Neural cell (in vitro differentiated cells): ENCODE measurements around the gene FGF11. TPM values are rescaled to one million over a fixed set of nuclear protein-coding genes. Genes with fewer than 3 reads are reported as not detected.
A peak's percentile ranks its signal among the peaks of the same experiment; 100 is the strongest.

ENCODE experiments used
- H2AFZ ChIP-seq: fragments of 200-600, 300-800 bp; sonication (generic), shearing (Covaris generic); 2 replicates; pipeline ENCODE4 v1.6.0; 2014; ENCODE audit warnings: low read depth, mild to moderate bottlenecking, antibody characterized with exemption, low read length, moderate library complexity
- H3F3A ChIP-seq: fragments of 200-600 bp; shearing (Covaris generic); 2 replicates; pipeline ENCODE4 v1.6.1; 2016; ENCODE audit warnings: mild to moderate bottlenecking, moderate library complexity, mixed read lengths, antibody characterized with exemption, low read length; ENCODE audit not compliant: insufficient read depth, poor library complexity, severe bottlenecking
- H3K27ac ChIP-seq: fragments of 200-600, 300-800 bp; sonication (generic), shearing (Covaris generic); 2 replicates; pipeline ENCODE4 v1.5.1; 2014; ENCODE audit warnings: mild to moderate bottlenecking, low read length, moderate library complexity
- H3K27me3 ChIP-seq: fragments of 300-800, 200-600 bp; sonication (generic), shearing (Covaris generic); 2 replicates; pipeline ENCODE4 v1.6.0; 2014; ENCODE audit warnings: mild to moderate bottlenecking, low read depth, low read length, moderate library complexity; ENCODE audit not compliant: insufficient read depth
- H3K36me3 ChIP-seq: fragments of 300-800, 200-600 bp; sonication (generic), shearing (Covaris generic); 2 replicates; pipeline ENCODE4 v1.5.1; 2014; ENCODE audit warnings: mild to moderate bottlenecking, antibody characterized with exemption, low read length, moderate library complexity; ENCODE audit not compliant: insufficient read depth
- H3K4me2 ChIP-seq: fragments of 300-800, 200-600 bp; sonication (generic), shearing (Covaris generic); 2 replicates; pipeline ENCODE4 v1.6.0; 2014; ENCODE audit warnings: mild to moderate bottlenecking, low read length
- H3K4me3 ChIP-seq: fragments of 300-800, 200-600 bp; sonication (generic), shearing (Covaris generic); 2 replicates; pipeline ENCODE4 v1.5.1; 2014; ENCODE audit warnings: mild to moderate bottlenecking, low read length, moderate library complexity
- H3K79me2 ChIP-seq: fragments of 200-600 bp; shearing (Covaris generic); replicated peaks from 2 replicates; pipeline ENCODE4 v1.6.0; 2014; ENCODE audit warnings: mild to moderate bottlenecking, low read length, moderate library complexity; ENCODE audit not compliant: insufficient read depth
- H3K9ac ChIP-seq: fragments of 300-800, 200-600 bp; sonication (generic), shearing (Covaris generic); 2 replicates; pipeline ENCODE4 v1.6.1; 2016; ENCODE audit warnings: mild to moderate bottlenecking, low read length, mixed read lengths
- H3K9me2 ChIP-seq: fragments of 200-600 bp; shearing (Covaris generic); 2 replicates; pipeline ENCODE4 v1.6.1; 2016; ENCODE audit warnings: mild to moderate bottlenecking, low read length, mixed read lengths; ENCODE audit not compliant: insufficient read depth
- H3K9me3 ChIP-seq: fragments of 200-600, 300-800 bp; sonication (generic), shearing (Covaris generic); 2 replicates; pipeline ENCODE4 v1.6.1; 2016; ENCODE audit warnings: mild to moderate bottlenecking, mixed run types, low read length, moderate library complexity, mixed read lengths
- H4K20me1 ChIP-seq: fragments of 200-600 bp; shearing (Covaris generic); 2 replicates; pipeline ENCODE4 v1.6.1; 2016; ENCODE audit warnings: mild to moderate bottlenecking, mixed run types; ENCODE audit not compliant: insufficient read depth
- EP300 ChIP-seq: fragments of 450-650 bp; conservative IDR thresholded peaks from 2 replicates; pipeline ENCODE4 v1.6.1; 2014; ENCODE audit warnings: antibody characterized with exemption, mild to moderate bottlenecking, moderate library complexity; ENCODE audit not compliant: poor library complexity, severe bottlenecking
- MXI1 ChIP-seq: fragments of 450-650 bp; conservative IDR thresholded peaks from 2 replicates; pipeline ENCODE4 v1.6.1; 2014; ENCODE audit warnings: antibody characterized with exemption, mild to moderate bottlenecking; ENCODE audit not compliant: poor library complexity, severe bottlenecking
- POLR2AphosphoS5 ChIP-seq: IDR thresholded peaks from 2 replicates; pipeline ENCODE4 v1.6.1; 2012
- RAD21 ChIP-seq: fragments of 450-650 bp; conservative IDR thresholded peaks from 2 replicates; pipeline ENCODE4 v1.6.1; 2014; ENCODE audit warnings: antibody characterized with exemption, mild to moderate bottlenecking, moderate library complexity
- TAF1 ChIP-seq: IDR thresholded peaks from 2 replicates; pipeline ENCODE4 v1.6.1; 2012; ENCODE audit warnings: low read depth
- polyA plus RNA-seq: library from polyadenylated mRNA; depleted of rRNA; stranded (reverse); fragments of >200 nt; gene quantifications from 2 replicates; pipeline ENCODE4 v1.2.3, GENCODE V29; 2014
- TF ChIP-seq, protein P1 (sequence below): IDR thresholded peaks from 2 replicates; pipeline ENCODE4 v1.6.1; 2012; ENCODE audit warnings: borderline replicate concordance
- TF ChIP-seq, protein P2 (sequence below): fragments of 450-650 bp; IDR thresholded peaks from 2 replicates; pipeline ENCODE4 v1.5.1; 2014; ENCODE audit warnings: antibody characterized with exemption, mild to moderate bottlenecking, moderate library complexity; ENCODE audit not compliant: poor library complexity, severe bottlenecking

FGF11 gene
- polyA plus RNA-seq, 1 donor from 2014 or later = 16.4 TPM

DNA sequence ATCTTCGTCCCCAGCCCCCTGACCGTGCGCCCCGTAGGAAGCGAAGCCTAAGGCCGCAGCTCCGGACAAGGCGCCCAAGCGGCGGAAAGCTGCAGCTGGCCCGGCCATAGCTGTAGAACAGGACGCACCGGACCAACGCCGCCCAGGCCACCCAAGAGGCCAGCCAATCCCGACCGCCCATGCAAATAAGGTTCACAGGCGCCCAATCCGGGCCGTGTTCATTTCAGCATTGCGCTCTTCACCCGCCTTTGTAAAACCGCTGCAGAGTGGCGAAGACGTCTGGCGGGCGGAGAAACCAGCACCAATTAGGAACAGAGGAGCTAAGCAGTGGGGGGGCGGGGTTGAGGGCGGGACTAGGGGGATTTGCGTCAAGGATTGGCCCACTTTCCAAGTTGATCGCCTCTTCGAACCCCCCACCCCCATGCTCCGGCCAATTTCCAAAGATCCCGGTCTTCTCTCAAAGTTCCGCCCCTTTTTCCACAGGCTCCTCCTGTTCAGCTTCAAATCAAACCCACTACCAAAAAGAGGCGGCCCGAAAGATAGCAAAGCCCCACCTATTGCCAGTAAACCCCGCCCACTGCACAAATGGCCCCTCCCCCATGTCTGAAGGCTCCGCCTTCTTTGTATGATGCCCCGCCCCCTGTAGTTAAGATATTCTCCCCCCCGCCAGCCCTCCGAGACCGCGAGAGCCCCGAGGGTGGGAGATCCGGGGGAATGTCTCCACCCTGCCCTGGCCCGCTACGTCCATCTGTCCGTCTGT, 35.2 kb upstream of the FGF11 start, which contains the start of gene TMEM256:
TSS of gene TMEM256 (minus strand) at position 121 of the 760 bp plus-strand sequence. CDS start at position 108, 13 bp downstream.
- peak within 1 kb of the TSS; percentile 86 for H3K4me2 ChIP-seq
- H4K20me1 ChIP-seq = peaks cover 2% of the 10 kb centered on the region
- H3K9ac ChIP-seq = peak within 1 kb of the TSS; percentile 98
- peaks cover 32% of the 10 kb centered on the region for H3K79me2 ChIP-seq
- no peaks in the 10 kb centered on the region for H3K27me3 ChIP-seq
- TF ChIP-seq, protein P1, sequence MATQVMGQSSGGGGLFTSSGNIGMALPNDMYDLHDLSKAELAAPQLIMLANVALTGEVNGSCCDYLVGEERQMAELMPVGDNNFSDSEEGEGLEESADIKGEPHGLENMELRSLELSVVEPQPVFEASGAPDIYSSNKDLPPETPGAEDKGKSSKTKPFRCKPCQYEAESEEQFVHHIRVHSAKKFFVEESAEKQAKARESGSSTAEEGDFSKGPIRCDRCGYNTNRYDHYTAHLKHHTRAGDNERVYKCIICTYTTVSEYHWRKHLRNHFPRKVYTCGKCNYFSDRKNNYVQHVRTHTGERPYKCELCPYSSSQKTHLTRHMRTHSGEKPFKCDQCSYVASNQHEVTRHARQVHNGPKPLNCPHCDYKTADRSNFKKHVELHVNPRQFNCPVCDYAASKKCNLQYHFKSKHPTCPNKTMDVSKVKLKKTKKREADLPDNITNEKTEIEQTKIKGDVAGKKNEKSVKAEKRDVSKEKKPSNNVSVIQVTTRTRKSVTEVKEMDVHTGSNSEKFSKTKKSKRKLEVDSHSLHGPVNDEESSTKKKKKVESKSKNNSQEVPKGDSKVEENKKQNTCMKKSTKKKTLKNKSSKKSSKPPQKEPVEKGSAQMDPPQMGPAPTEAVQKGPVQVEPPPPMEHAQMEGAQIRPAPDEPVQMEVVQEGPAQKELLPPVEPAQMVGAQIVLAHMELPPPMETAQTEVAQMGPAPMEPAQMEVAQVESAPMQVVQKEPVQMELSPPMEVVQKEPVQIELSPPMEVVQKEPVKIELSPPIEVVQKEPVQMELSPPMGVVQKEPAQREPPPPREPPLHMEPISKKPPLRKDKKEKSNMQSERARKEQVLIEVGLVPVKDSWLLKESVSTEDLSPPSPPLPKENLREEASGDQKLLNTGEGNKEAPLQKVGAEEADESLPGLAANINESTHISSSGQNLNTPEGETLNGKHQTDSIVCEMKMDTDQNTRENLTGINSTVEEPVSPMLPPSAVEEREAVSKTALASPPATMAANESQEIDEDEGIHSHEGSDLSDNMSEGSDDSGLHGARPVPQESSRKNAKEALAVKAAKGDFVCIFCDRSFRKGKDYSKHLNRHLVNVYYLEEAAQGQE = peak; percentile 40
- TF ChIP-seq MXI1 = peak; percentile 49
- TF ChIP-seq RAD21 = no peak
- TF ChIP-seq EP300 = no peak
- TF ChIP-seq, protein P2, sequence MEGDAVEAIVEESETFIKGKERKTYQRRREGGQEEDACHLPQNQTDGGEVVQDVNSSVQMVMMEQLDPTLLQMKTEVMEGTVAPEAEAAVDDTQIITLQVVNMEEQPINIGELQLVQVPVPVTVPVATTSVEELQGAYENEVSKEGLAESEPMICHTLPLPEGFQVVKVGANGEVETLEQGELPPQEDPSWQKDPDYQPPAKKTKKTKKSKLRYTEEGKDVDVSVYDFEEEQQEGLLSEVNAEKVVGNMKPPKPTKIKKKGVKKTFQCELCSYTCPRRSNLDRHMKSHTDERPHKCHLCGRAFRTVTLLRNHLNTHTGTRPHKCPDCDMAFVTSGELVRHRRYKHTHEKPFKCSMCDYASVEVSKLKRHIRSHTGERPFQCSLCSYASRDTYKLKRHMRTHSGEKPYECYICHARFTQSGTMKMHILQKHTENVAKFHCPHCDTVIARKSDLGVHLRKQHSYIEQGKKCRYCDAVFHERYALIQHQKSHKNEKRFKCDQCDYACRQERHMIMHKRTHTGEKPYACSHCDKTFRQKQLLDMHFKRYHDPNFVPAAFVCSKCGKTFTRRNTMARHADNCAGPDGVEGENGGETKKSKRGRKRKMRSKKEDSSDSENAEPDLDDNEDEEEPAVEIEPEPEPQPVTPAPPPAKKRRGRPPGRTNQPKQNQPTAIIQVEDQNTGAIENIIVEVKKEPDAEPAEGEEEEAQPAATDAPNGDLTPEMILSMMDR = peak; percentile 37
- peak; percentile 91 for TF ChIP-seq POLR2AphosphoS5
- peak; percentile 51 for TF ChIP-seq TAF1
- H3K9me3 ChIP-seq = no peaks in the 10 kb centered on the region
- no peaks in the 10 kb centered on the region for H3K9me2 ChIP-seq
- H3K36me3 ChIP-seq = no peaks in the 10 kb centered on the region
- H3K27ac ChIP-seq = peak within 1 kb of the TSS; percentile 98
- H3F3A ChIP-seq = peaks cover 5% of the 10 kb centered on the region
- H3K4me3 ChIP-seq = peak within 1 kb of the TSS; percentile 88
- peak within 1 kb of the TSS; percentile 76 for H2AFZ ChIP-seq

DNA sequence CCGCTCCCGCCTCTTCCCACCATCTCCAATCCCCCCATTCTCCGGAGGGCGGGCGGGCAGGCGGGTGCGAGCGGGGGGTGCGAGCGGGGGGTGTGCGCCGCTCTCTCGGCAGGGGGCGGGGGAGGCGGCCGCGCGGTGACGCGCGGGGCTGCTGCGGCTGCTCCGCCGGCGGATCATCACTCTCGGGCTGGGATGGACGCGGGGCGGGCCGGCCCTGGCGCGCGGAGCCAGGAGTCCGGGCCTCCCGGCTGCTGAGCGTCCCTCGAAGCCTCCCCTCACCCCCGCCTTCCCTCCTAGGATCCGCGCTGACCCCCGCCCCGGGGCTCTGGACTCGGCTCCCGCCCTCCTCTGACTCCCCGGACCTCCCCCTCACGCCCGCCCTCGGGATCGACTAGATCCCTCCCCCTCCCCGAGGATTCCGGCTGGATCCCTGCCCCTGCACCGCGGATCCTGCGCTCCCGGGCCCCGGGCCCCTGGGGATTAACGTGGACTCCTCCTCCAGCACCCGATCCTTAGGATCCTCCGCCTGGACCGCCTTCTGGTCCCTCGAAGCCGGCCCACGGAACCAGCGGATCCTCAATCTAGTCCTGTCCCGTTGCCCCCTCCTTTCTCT, 34.5 kb upstream of the FGF11 start:
- H3K4me2 ChIP-seq = no peak overlapping the region
- no peaks in the 10 kb centered on the region for H3K9me3 ChIP-seq
- H3F3A ChIP-seq = peaks cover 5% of the 10 kb centered on the region
- H3K9ac ChIP-seq = peak overlapping the region; percentile 98
- peak overlapping the region; percentile 45 for H2AFZ ChIP-seq
- H4K20me1 ChIP-seq = peaks cover 2% of the 10 kb centered on the region
- no peaks in the 10 kb centered on the region for H3K36me3 ChIP-seq
- H3K9me2 ChIP-seq = no peaks in the 10 kb centered on the region
- H3K27me3 ChIP-seq = no peaks in the 10 kb centered on the region
- TF ChIP-seq, protein P1 = no peak
- peak; percentile 80 for TF ChIP-seq POLR2AphosphoS5
- TF ChIP-seq TAF1 = peak; percentile 13
- H3K27ac ChIP-seq = peak overlapping the region; percentile 98
- peak overlapping the region; percentile 88 for H3K4me3 ChIP-seq
- H3K79me2 ChIP-seq = peaks cover 32% of the 10 kb centered on the region
